ENCODE data around the gene NDUFC2. TPM values are rescaled to one million over a fixed set of nuclear protein-coding genes. Genes with fewer than 3 reads are reported as not detected.
A peak's percentile ranks its signal among the peaks of the same experiment; 100 is the strongest.
"Not testable (repeated sequence)": the region's sequence is repeated elsewhere in the genome, so short reads cannot be mapped to it uniquely, and the experiment has no call there.

Gene NDUFC2
- total and polyA plus RNA-seq, 2 experiments from 2014 or later = 86.6 to 462 TPM

- Histone ChIP-seq H3K36me3 (ENCODE audit: low read depth) (no peaks in the 10 kb centered on the region), H3K79me2 (ENCODE audit: insufficient read depth) (peaks cover 5% of the 10 kb centered on the region; the same call in 1 of the 2 replicates), H3K4me2 (ENCODE audit: unreplicated experiment) (peak overlapping the region; percentile 71), H3K27me3 (replicated peaks; ENCODE audit: insufficient read depth) (no peaks in the 10 kb centered on the region), H3K4me3 (peak overlapping the region; percentile 69), H3K9me2 (ENCODE audit: insufficient read depth) (no peaks in the 10 kb centered on the region), H3K27ac (no peak overlapping the region), H4K20me1 (ENCODE audit: insufficient read depth) (no peaks in the 10 kb centered on the region), H3F3A (ENCODE audit: insufficient read depth) (peaks cover under 1% of the 10 kb centered on the region; the same call in 1 of the 2 replicates), H3K9me3 (ENCODE audit: low read depth) (no peaks in the 10 kb centered on the region), H3K9ac (peak overlapping the region; percentile 26), H3K4me1 (ENCODE audit: insufficient read depth) (peaks cover 13% of the 10 kb centered on the region), H2AFZ (peak overlapping the region; percentile 85)
- 5 to 7% methylated on average over 15 to 28 of the region's 28 CpGs for WGBS, 2 experiments (ENCODE audit: low coverage in 1 of 2, low lambda C conversion rate in 2 of 2, missing lambda C conversion rate in 2 of 2)
- TF ChIP-seq EZH2 (IDR thresholded peaks at IDR 0.05; ENCODE audit: insufficient read depth, poor library complexity, severe bottlenecking) (no peak), EZH2phosphoT487 (IDR thresholded peaks at IDR 0.05; ENCODE audit: insufficient read depth, low read depth) (no peak)
- peak; percentile 73 for DNase-seq
- in situ Hi-C loops (cut with MboI) = no loop called here
Observed at GRCh38 chr11:78045851-78046485, 33.7 kb downstream of the NDUFC2 start.

GRCh38 chr11:78044706-78045105 is 35.0 kb downstream of the NDUFC2 start:
- Histone ChIP-seq H3K27me3 (replicated peaks; ENCODE audit: insufficient read depth) (no peaks in the 10 kb centered on the region), H3K36me3 (ENCODE audit: low read depth) (no peaks in the 10 kb centered on the region), H3K9me2 (ENCODE audit: insufficient read depth) (no peaks in the 10 kb centered on the region), H3K9me3 (ENCODE audit: low read depth) (no peaks in the 10 kb centered on the region), H3K79me2 (ENCODE audit: insufficient read depth) (peaks cover 7% of the 10 kb centered on the region; the same call in 1 of the 2 replicates), H3K9ac (no peak overlapping the region), H3K4me3 (no peak overlapping the region), H3K27ac (no peak overlapping the region), H2AFZ (no peak overlapping the region), H3K4me1 (ENCODE audit: insufficient read depth) (peaks cover 22% of the 10 kb centered on the region), H3K4me2 (ENCODE audit: unreplicated experiment) (no peak overlapping the region), H3F3A (ENCODE audit: insufficient read depth) (peaks cover 11% of the 10 kb centered on the region), H4K20me1 (ENCODE audit: insufficient read depth) (no peaks in the 10 kb centered on the region)
- in situ Hi-C loops (cut with MboI) = no loop called here
- no peak for DNase-seq
- WGBS, 2 experiments (ENCODE audit: low coverage in 1 of 2, low lambda C conversion rate in 2 of 2, missing lambda C conversion rate in 2 of 2) = 90 to 99% methylated on average over 5 of the region's 5 CpGs
- no peak for TF ChIP-seq EZH2phosphoT487 (IDR thresholded peaks at IDR 0.05; ENCODE audit: insufficient read depth, low read depth)
- TF ChIP-seq EZH2 (IDR thresholded peaks at IDR 0.05; ENCODE audit: insufficient read depth, poor library complexity, severe bottlenecking) = no peak

- 97 to 98% methylated on average over 14 of the region's 14 CpGs for WGBS, 2 experiments (ENCODE audit: low coverage in 1 of 2, low lambda C conversion rate in 2 of 2, missing lambda C conversion rate in 2 of 2)
- H3K36me3 ChIP-seq (ENCODE audit: low read depth) = no peaks in the 10 kb centered on the region
- no peak overlapping the region for H3K9ac ChIP-seq
- peaks cover 13% of the 10 kb centered on the region for H3F3A ChIP-seq (ENCODE audit: insufficient read depth)
- no peak for DNase-seq
- H3K27ac ChIP-seq = no peak overlapping the region
- no peak overlapping the region for H3K4me3 ChIP-seq
- H3K9me3 ChIP-seq (ENCODE audit: low read depth) = no peaks in the 10 kb centered on the region
- peaks cover 29% of the 10 kb centered on the region for H3K4me1 ChIP-seq (ENCODE audit: insufficient read depth)
- H3K4me2 ChIP-seq (ENCODE audit: unreplicated experiment) = no peak overlapping the region
- H4K20me1 ChIP-seq (ENCODE audit: insufficient read depth) = no peaks in the 10 kb centered on the region
- no peak overlapping the region for H2AFZ ChIP-seq
- H3K79me2 ChIP-seq (ENCODE audit: insufficient read depth) = peaks cover 7% of the 10 kb centered on the region; the same call in 1 of the 2 replicates
- no peaks in the 10 kb centered on the region for H3K27me3 ChIP-seq (replicated peaks; ENCODE audit: insufficient read depth)
- in situ Hi-C loops (cut with MboI) = no loop called here
- no peak for TF ChIP-seq EZH2 (IDR thresholded peaks at IDR 0.05; ENCODE audit: insufficient read depth, poor library complexity, severe bottlenecking)
- TF ChIP-seq EZH2phosphoT487 (IDR thresholded peaks at IDR 0.05; ENCODE audit: insufficient read depth, low read depth) = no peak
- no peaks in the 10 kb centered on the region for H3K9me2 ChIP-seq (ENCODE audit: insufficient read depth)
Observed at GRCh38 chr11:78041843-78042440, 37.7 kb downstream of the NDUFC2 start.

GRCh38 chr11:78041380-78041719 is 38.3 kb downstream of the NDUFC2 start:
- Histone ChIP-seq H3K27ac (peak overlapping the region; percentile 99; the same call in 1 of the 2 replicates), H3F3A (ENCODE audit: insufficient read depth) (peaks cover 13% of the 10 kb centered on the region), H3K4me1 (ENCODE audit: insufficient read depth) (peaks cover 29% of the 10 kb centered on the region), H3K4me2 (ENCODE audit: unreplicated experiment) (peak overlapping the region; percentile 89), H2AFZ (0 out of 2 replicates have a peak overlapping the region, but pooled peaks have one; percentile 32)
- H3K4me3 ChIP-seq; H3K36me3 ChIP-seq (ENCODE audit: low read depth); H3K9me2 ChIP-seq (ENCODE audit: insufficient read depth); DNase-seq; in situ Hi-C loops (cut with MboI); H3K9ac ChIP-seq; H3K27me3 ChIP-seq (replicated peaks; ENCODE audit: insufficient read depth); H3K9me3 ChIP-seq (ENCODE audit: low read depth); H4K20me1 ChIP-seq (ENCODE audit: insufficient read depth); H3K79me2 ChIP-seq (ENCODE audit: insufficient read depth): not testable (repeated sequence)
- 99% methylated on average over 8 of the region's 8 CpGs for WGBS, 2 experiments (ENCODE audit: low coverage in 1 of 2, low lambda C conversion rate in 2 of 2, missing lambda C conversion rate in 2 of 2)

Measured in GM23248 (cell line).